Activated T-cell treated with anti-CD3 and anti-CD28 coated beads, Interleukin-2, amount 50 U/mL, for 24 hours (primary cell): Measurements from ENCODE around the gene ZDHHC8.

Source experiments
- DNase-seq: peaks from one replicate; pipeline ENCODE4 v3.0.0-alpha.2; 2020
- H3K27ac Mint-ChIP-seq: 2 replicates; pipeline ENCODE4 v1.8.0; 2020; ENCODE audit warnings: mild to moderate bottlenecking, mixed read lengths
- H3K27me3 Mint-ChIP-seq: 2 replicates; pipeline ENCODE4 v1.8.0; 2020; ENCODE audit warnings: mixed read lengths
- H3K36me3 Mint-ChIP-seq: 2 replicates; pipeline ENCODE4 v1.8.0; 2020; ENCODE audit warnings: low read depth, mixed read lengths
- H3K4me1 Mint-ChIP-seq: 2 replicates; pipeline ENCODE4 v1.8.0; 2020; ENCODE audit warnings: low read depth, mixed read lengths
- H3K4me3 Mint-ChIP-seq: 2 replicates; pipeline ENCODE4 v1.8.0; 2020; ENCODE audit warnings: mild to moderate bottlenecking, moderate library complexity, mixed read lengths
- H3K9me3 Mint-ChIP-seq: 2 replicates; pipeline ENCODE4 v1.8.0; 2020; ENCODE audit warnings: mixed read lengths

The ZDHHC8 gene, protein sequence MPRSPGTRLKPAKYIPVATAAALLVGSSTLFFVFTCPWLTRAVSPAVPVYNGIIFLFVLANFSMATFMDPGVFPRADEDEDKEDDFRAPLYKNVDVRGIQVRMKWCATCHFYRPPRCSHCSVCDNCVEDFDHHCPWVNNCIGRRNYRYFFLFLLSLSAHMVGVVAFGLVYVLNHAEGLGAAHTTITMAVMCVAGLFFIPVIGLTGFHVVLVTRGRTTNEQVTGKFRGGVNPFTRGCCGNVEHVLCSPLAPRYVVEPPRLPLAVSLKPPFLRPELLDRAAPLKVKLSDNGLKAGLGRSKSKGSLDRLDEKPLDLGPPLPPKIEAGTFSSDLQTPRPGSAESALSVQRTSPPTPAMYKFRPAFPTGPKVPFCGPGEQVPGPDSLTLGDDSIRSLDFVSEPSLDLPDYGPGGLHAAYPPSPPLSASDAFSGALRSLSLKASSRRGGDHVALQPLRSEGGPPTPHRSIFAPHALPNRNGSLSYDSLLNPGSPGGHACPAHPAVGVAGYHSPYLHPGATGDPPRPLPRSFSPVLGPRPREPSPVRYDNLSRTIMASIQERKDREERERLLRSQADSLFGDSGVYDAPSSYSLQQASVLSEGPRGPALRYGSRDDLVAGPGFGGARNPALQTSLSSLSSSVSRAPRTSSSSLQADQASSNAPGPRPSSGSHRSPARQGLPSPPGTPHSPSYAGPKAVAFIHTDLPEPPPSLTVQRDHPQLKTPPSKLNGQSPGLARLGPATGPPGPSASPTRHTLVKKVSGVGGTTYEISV

DNA sequence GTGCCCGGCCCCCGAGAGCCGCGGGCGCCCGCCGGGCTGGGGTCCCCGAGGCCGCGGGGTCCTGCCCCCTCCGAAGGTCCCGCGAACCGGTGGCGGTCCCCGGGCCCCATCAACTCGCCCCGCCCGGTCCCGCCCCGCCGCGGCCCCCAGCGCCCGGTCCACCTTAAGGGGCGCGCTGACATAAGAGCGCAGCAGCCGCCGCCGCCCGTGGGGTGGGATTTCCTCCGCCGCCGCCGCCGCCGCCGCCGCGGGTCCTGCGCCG, at the start of gene ZDHHC8:
ZDHHC8 (plus strand) TSS at position 208 of the 262 bp plus-strand sequence. CDS start 144 bp downstream, outside the sequence.
- Mint-ChIP-seq H3K4me1 (peaks cover 57% of the 10 kb centered on the region), H3K36me3 (peaks cover 35% of the 10 kb centered on the region), H3K9me3 (no peaks in the 10 kb centered on the region), H3K27me3 (no peaks in the 10 kb centered on the region), H3K4me3 (peak within 1 kb of the TSS; percentile 79), H3K27ac (peak within 1 kb of the TSS; percentile 87)
- peak; percentile 70 for DNase-seq

DNA sequence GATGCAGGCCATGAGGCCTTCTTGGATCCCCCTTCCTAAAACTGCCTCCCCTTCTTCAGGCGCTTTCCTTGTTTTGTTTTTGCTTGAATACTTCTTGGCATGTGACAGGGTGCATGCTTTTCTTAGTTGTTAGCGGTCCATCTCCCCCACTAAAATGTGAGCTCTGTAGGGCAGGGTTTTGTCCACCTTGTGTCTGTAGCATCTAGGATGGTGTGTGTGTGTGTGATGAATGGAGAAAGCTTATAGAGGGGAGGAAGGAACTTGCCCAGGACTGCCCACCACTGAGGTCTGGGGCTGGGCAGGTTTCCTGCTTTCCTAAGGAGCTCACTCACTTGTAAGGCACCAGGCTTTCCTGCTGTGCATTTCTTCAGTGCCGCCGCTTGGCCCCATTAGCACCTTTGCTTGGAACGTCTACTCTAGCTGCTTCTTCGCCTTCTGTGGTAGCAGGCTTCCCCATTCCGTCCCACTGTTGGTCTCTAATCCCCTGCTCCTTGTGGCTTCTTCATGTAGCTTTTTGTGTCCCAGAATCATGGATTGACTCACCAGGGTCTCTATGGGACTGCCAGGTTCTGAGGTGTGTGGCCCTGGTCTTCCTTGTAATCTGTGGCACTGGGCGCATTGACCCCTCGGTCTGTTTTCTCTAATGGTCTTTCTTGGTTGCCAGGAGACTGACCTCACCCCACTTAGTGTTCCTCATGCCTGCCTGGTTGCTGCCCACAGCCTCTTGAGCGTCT, 48.3 kb upstream of the ZDHHC8 start:
- Mint-ChIP-seq H3K4me1 (peaks cover 54% of the 10 kb centered on the region), H3K27ac (peak overlapping the region; percentile 69), H3K9me3 (no peaks in the 10 kb centered on the region), H3K36me3 (peaks cover 77% of the 10 kb centered on the region), H3K27me3 (no peaks in the 10 kb centered on the region), H3K4me3 (peak overlapping the region; percentile 28)
- DNase-seq, result no peak

DNA sequence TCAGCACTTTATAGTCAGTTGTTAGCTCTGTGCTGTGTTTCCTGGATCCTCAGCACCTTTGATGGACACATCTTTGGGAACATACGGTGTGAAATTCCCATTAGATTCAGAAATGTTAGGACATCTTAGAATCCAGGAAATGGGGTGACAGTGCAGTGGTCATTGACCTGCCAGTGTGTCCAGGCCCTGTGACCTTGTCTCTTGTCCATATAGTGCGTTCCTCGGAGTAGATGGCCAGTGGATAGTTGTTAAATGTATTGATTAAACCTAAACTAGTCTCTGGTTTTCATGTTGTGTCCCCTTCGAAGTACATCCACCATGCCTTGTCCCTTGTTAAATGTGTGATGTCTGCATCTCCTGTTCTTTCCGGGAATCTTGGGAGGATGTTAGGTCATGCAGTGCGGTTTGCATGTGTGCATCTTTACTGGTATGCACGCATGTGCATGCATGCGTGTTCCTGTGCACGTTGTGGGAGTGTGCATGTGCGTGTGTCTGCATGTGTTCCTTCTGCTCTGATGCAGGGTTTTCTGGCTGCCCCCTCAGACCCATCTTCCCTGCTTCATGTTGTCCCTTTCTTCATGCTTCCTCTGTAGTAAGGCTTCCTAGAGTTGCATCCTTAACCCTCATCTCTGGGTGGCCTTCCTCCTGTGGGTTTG, 47.6 kb upstream of the ZDHHC8 start:
- Mint-ChIP-seq H3K4me3 (no peak overlapping the region), H3K27ac (peak overlapping the region; percentile 23), H3K4me1 (peaks cover 54% of the 10 kb centered on the region)

DNA sequence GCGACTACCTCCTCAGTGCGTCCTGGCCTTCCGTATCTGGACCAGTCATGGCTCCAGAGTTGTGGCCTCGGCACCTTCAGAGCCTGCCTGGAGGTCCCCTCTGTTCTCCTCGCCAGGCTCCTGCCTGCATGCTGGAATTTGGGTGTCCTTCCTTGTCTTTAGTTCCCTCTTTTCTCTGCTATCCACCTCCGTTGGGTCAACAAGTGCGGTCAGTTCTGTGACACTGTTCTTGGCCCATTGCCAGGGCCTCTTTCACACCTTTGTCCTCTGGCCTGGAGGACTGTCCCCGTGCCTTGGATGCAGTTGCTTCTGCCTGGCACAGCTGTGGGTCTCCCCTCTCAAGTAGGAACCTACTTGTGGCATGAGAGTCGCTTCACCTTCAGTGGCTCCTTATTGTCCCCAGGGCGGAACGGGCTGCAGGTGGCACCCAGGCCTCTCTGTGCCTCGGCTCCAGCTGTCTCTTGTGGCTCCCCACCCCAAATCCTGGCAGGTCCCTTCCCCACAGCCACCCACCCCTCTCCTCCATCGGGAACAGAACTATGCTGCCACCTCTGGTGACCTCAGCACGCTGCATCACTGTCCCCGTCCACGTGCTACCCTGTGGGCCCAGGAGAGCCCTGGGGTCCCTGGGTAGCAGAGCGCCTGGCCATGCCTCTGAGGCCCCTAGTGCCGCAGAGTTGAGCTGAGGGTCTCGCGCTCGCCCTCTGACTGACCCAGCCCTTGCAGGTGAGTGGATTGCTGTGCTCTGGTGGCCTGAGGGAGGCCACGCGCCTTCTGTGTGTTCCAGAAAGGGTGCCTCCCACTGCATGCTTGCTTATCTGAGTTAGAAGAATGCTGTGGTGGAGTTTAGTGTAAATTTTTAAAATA, 46.8 kb upstream of the ZDHHC8 start:
- DNase-seq, result no peak
- Mint-ChIP-seq H3K36me3 (peaks cover 88% of the 10 kb centered on the region), H3K4me3 (no peak overlapping the region), H3K9me3 (no peaks in the 10 kb centered on the region), H3K4me1 (peaks cover 55% of the 10 kb centered on the region), H3K27me3 (no peaks in the 10 kb centered on the region), H3K27ac (peak overlapping the region; percentile 72)

More for the DNA sequence above, 47.6 kb upstream of the ZDHHC8 start:
- Mint-ChIP-seq H3K36me3 (peaks cover 84% of the 10 kb centered on the region), H3K9me3 (no peaks in the 10 kb centered on the region), H3K27me3 (no peaks in the 10 kb centered on the region)
- no peak for DNase-seq

DNA sequence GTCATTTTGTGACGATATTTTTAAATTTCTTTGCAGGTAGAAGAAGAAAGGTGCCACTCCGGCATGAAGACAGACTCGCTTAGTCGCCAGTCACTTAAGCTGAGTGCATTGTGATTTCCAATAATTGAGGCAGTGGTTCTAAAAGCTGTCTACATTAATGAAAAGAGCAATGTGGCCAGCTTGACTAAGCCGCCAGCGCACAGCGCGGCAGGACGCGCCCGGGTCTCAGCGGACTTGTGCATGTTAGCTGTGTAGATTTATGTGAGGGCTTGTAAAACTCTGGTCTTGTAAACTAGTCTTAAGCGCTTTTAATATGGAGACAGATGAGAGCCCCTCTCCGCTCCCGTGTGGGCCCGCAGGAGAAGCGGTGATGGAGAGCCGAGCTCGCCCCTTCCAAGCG, 46.0 kb upstream of the ZDHHC8 start:
- H3K36me3 Mint-ChIP-seq, result peaks cover 94% of the 10 kb centered on the region
- H3K27me3 Mint-ChIP-seq, result no peaks in the 10 kb centered on the region
- H3K4me3 Mint-ChIP-seq, result no peak overlapping the region
- peaks cover 58% of the 10 kb centered on the region for H3K4me1 Mint-ChIP-seq
- no peak for DNase-seq
- H3K27ac Mint-ChIP-seq, result no peak overlapping the region
- no peaks in the 10 kb centered on the region for H3K9me3 Mint-ChIP-seq

DNA sequence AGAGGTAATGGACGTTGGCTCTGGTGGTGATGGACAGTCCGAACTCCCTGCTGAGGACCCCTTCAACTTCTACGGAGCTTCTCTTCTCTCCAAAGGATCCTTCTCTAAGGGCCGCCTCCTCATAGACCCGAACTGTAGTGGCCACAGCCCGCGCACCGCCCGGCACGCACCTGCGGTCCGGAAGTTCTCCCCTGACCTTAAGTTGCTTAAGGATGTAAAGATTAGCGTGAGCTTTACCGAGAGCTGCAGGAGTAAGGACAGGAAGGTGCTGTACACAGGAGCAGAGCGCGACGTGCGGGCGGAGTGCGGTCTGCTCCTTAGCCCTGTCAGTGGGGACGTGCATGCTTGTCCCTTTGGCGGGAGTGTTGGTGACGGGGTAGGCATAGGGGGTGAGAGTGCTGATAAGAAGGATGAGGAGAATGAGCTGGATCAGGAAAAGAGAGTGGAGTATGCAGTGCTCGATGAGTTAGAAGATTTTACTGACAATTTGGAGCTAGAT, 45.5 kb upstream of the ZDHHC8 start:
- Mint-ChIP-seq H3K4me3 (no peak overlapping the region), H3K36me3 (peaks cover 94% of the 10 kb centered on the region), H3K27ac (no peak overlapping the region), H3K4me1 (peaks cover 57% of the 10 kb centered on the region), H3K9me3 (no peaks in the 10 kb centered on the region), H3K27me3 (no peaks in the 10 kb centered on the region)
- no peak for DNase-seq

DNA sequence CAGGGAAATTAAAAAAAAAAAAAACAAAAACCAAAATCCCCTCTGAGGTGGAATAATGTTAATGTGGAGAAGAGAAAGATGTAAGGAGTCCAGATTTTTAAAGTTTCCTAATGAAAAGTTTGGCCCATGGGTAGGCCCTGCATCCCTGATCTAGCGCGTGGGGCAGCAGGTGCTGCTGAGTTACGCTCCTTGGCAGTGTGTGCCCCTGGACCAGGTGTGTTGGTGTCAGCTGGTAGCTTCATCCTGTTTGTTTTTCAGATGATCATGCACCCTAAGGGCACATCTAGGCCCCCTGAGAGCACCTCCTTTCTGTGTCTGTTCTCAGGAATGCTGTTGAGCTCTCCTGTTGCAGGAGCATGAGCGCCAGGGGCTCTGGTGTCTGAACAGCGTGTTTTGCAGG, 44.8 kb upstream of the ZDHHC8 start:
- no peak for DNase-seq
- no peaks in the 10 kb centered on the region for H3K27me3 Mint-ChIP-seq
- peaks cover 57% of the 10 kb centered on the region for H3K4me1 Mint-ChIP-seq
- no peak overlapping the region for H3K4me3 Mint-ChIP-seq
- H3K27ac Mint-ChIP-seq, result no peak overlapping the region
- no peaks in the 10 kb centered on the region for H3K9me3 Mint-ChIP-seq
- H3K36me3 Mint-ChIP-seq, result peaks cover 94% of the 10 kb centered on the region

DNA sequence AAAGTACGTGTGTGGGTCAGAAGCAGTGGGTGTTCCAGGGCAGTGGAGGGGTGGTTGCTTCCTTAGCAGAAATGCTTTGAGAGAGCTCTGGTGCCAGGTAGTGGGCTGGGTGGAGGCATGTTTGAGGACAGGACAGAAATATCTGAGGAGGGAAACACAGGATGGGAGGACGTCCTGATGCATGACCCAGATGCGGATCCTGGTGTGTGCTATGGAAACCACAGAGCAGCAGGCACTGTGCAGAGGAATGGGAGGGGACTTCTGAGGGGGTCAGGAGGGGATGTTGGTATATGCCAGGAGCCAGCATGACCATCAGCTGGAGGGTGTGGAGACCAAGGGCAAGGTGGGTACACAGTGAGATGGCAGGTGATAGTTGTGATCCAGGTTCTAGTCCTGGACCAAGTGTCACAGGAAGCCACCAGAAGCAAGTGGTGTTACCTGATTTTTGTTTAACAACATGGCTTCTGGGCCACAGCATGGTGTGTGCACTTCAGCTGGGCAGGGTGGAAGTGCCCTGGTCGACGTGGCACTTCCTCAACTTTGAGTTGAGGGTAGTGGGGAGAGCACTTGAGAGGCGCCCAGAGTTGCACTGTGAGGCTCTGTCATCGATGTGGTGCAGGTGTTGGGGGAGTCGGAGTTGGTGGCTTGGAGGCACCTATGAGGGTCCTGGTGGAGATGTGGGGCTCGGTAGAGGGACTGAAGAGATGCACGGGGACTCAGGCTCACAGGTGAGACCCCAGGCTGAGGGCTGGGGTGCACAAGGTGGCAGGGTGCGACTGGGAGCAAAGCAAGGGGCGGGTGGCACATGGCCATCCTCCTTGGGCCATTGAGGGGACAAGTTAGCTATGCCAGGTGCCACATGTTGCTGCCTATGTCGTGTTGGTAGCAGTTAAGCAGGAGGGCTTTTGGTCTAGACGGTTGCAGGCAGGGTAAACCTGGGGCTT, 44.0 kb upstream of the ZDHHC8 start:
- Mint-ChIP-seq H3K27ac (peak overlapping the region; percentile 9), H3K27me3 (no peaks in the 10 kb centered on the region), H3K9me3 (no peaks in the 10 kb centered on the region), H3K36me3 (peaks cover 97% of the 10 kb centered on the region), H3K4me1 (peaks cover 60% of the 10 kb centered on the region), H3K4me3 (no peak overlapping the region)
- no peak for DNase-seq

DNA sequence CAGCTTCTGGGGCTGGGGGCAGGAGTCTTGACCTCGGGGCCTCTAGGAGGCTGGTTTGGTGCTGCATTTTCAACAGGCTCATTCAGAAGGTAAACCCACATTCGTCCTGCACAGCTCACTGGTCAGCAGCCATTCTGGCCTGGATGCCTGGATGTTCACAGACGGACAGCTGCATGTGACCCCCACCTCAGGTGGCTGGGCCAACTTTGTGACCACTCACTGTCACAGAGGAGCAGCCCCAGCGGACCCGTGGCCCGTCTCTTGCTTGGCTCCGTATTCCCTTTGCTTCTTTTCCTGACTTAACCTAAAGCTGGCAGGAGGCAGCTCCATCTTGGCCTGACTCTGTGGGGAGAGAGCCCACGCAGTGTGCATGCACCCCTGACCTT, 43.3 kb upstream of the ZDHHC8 start:
- DNase-seq, result no peak
- H3K27ac Mint-ChIP-seq, result no peak overlapping the region
- H3K9me3 Mint-ChIP-seq, result no peaks in the 10 kb centered on the region
- H3K4me3 Mint-ChIP-seq, result no peak overlapping the region
- peaks cover 53% of the 10 kb centered on the region for H3K4me1 Mint-ChIP-seq
- H3K36me3 Mint-ChIP-seq, result peaks cover 97% of the 10 kb centered on the region
- H3K27me3 Mint-ChIP-seq, result no peaks in the 10 kb centered on the region

DNA sequence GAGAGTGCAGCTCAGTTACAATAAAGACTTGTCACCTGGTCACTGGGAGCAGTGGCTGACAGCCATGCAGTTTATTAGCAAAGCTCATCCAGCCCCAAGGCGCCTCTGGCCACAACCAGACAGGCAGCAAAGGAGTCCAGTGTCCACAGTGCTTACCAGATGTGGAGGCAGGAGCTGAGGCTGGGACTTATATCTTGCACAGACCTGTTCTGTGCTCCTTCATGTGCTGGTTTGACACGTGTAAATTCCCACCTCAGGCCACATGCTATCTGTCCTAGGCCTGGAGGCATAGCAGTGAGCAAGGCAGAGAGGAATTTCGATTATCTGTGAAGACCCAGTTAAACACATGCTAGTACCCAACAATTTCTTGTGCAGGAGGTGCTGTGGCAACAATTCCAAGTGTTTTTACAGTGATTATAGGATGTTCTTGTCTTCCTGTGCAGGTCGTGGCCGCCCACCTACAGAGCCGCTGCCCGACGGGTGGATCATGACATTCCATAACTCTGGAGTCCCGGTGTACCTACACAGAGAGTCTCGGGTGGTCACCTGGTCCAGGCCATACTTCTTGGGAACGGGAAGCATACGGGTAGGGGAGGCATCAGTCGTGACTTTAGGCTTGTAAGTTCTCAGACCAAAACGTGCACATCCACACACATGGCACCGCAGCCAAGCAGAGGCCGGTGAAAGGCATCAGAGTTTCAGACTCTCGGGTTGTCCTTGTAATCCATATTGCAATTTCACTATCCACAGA, 42.2 kb upstream of the ZDHHC8 start:
- H3K4me3 Mint-ChIP-seq, result no peak overlapping the region
- H3K27ac Mint-ChIP-seq, result no peak overlapping the region
- H3K27me3 Mint-ChIP-seq, result no peaks in the 10 kb centered on the region
- H3K36me3 Mint-ChIP-seq, result peaks cover 100% of the 10 kb centered on the region
- H3K4me1 Mint-ChIP-seq, result peaks cover 45% of the 10 kb centered on the region
- DNase-seq, result no peak
- no peaks in the 10 kb centered on the region for H3K9me3 Mint-ChIP-seq

DNA sequence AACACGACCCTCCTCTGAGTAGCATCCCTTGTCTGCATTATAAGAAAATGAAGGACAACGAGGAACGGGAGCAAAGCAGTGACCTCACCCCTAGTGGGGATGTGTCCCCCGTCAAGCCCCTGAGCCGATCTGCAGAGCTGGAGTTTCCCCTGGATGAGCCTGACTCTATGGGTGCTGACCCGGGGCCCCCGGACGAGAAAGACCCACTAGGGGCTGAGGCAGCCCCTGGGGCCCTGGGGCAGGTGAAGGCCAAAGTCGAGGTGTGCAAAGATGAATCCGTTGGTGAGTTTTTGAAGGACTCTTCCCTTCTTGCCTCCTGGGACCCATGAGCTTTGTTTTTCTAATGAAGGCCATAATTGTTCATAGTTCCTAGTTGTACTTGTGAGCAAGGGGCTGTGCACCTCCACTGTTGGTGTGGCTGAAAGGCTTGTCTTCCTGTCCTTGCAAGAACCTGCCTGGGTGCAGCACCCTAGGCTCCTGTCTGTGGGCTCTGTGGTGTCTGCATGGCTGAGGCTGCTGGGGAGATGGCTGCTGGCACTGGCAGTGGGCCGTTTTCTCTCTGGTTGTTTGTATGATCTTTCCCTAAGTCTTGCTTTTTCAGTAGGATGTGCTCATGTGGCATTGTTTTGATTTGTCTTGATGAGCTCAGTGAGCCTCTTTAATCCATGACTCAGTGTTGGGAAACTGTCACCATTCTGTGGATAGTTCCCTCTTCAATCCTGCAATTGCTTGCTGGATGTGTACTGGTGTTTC, 41.5 kb upstream of the ZDHHC8 start:
- Mint-ChIP-seq H3K4me3 (no peak overlapping the region), H3K4me1 (peaks cover 45% of the 10 kb centered on the region), H3K27ac (no peak overlapping the region), H3K36me3 (peaks cover 100% of the 10 kb centered on the region), H3K9me3 (no peaks in the 10 kb centered on the region), H3K27me3 (no peaks in the 10 kb centered on the region)
- no peak for DNase-seq
